ENCODE data around the gene FBXO2.

GRCh38 chr1:11648039-11648438 is 6.2 kb downstream of the FBXO2 start:
- no peak for TF ChIP-seq CTCF (IDR thresholded peaks at IDR 0.05)
- TF ChIP-seq EP300 (IDR thresholded peaks at IDR 0.05): no peak
- TF ChIP-seq POLR2A (IDR thresholded peaks at IDR 0.05): no peak
- TF ChIP-seq POLR2AphosphoS5 (IDR thresholded peaks at IDR 0.05): no peak

Data from suprapubic skin (tissue), 4 donors.